ENCODE data around the gene DGKI.
"Not testable (repeated sequence)": the region's sequence is repeated elsewhere in the genome, so short reads cannot be mapped to it uniquely, and the experiment has no call there.

DNA sequence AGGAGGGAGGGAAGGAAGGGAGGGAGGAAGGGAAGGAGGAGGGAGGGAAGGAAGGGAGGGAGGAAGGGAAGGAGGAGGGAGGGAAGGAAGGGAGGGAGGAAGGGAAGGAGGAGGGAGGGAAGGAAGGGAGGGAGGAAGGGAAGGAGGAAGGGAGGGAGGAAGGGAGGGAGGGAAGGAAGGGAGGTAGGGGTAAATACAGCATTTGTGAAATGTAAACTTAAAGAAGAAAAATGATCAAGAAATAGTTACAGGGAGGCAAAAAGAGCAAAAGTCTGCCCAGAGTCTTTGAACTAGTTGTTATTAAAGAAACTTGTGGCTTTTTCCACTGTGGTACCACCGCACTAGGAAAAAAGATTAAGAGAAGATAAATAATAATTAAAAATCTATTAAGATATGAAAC is 398.2 kb downstream of the DGKI start:
- TF ChIP-seq, protein P1, sequence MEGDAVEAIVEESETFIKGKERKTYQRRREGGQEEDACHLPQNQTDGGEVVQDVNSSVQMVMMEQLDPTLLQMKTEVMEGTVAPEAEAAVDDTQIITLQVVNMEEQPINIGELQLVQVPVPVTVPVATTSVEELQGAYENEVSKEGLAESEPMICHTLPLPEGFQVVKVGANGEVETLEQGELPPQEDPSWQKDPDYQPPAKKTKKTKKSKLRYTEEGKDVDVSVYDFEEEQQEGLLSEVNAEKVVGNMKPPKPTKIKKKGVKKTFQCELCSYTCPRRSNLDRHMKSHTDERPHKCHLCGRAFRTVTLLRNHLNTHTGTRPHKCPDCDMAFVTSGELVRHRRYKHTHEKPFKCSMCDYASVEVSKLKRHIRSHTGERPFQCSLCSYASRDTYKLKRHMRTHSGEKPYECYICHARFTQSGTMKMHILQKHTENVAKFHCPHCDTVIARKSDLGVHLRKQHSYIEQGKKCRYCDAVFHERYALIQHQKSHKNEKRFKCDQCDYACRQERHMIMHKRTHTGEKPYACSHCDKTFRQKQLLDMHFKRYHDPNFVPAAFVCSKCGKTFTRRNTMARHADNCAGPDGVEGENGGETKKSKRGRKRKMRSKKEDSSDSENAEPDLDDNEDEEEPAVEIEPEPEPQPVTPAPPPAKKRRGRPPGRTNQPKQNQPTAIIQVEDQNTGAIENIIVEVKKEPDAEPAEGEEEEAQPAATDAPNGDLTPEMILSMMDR (IDR thresholded peaks at IDR 0.05) = not testable (repeated sequence)
- not testable (repeated sequence) for TF ChIP-seq POLR2AphosphoS5 (IDR thresholded peaks at IDR 0.05; ENCODE audit: low read depth, low read length)
